Peyer's patch (tissue), 4 donors: ENCODE measurements around the gene MIDN.

Experiments
- CTCF ChIP-seq, 6 experiments: fragments of 450-650 bp in 4 of 6; fragments of 200-600 bp in 2 of 6; sonication (generic) in 1 of 6; IDR thresholded peaks; one replicate each; pipeline ENCODE4 v1.5.1; 2017 to 2019; ENCODE audit warnings: antibody characterized with exemption in 6 of 6, mild to moderate bottlenecking in 3 of 6, moderate library complexity in 1 of 6
- POLR2A ChIP-seq, 2 donors: fragments of 450-650 bp; IDR thresholded peaks; one replicate each; pipeline ENCODE4 v1.5.1; 2017; ENCODE audit warnings: antibody characterized with exemption in 2 of 2, mild to moderate bottlenecking in 2 of 2, moderate library complexity in 2 of 2

DNA sequence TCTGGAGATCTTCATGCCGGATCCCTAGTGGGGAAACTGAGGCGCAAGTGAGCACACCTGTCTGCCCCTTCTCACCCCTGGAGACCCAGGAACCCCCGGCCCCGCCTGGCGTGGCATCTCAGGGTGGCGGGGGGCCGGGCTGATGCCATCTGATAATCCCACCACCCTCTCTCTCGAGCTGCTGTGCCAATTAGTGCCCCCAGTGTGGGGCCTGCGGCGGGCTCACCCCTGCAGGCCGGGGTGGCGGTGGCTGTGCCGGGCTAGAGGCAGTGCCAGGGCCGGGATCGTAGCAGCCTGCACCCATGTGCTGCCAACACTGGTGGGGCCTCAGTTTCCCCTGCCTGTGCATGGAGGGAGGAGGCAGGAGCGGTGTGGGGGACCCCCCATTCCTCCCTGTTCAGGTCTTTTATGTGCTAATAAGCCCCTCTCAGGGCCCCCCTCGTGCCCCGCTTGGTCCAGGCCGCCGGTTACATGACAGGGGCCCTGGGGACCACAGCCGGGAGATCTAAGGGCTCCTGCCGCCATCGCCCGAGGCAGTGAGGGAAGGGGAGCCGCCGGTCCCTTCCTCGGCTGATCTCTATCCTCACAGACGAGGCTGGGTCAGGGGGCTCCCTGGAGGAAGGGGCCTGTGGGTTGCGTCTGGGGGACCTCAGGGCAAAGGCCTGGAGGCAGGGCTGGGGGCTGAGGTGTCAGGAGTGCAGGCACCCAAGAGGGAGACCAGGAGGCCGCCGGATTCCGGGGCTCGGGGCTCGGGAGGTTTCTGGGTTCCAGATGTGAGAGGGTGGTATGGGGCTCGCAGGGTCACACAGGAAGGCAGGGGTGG is 45.6 kb downstream of the MIDN start:
- TF ChIP-seq POLR2A (IDR thresholded peaks at IDR 0.05) (no peak), CTCF (IDR thresholded peaks at IDR 0.05) (no peak)
